ENCODE data around the gene ODAD4.

The ODAD4 gene

GRCh38 chr17:41966463-41967140 is 36.2 kb downstream of the ODAD4 start, which contains the start of gene CNP:
CNP (plus strand) TSS chr17:41966795; CDS start chr17:41966885, 90 bp downstream.
- Histone ChIP-seq H3F3A (ENCODE audit: insufficient read depth) (peaks cover 20% of the 10 kb centered on the region), H3K9me3 (ENCODE audit: insufficient read depth, low read length) (no peaks in the 10 kb centered on the region), H3K9me2 (replicated peaks; ENCODE audit: insufficient read depth, low read length) (no peaks in the 10 kb centered on the region), H3K27ac (ENCODE audit: low read depth, low read length) (peak within 1 kb of the TSS; percentile 65), H3K9ac (ENCODE audit: low read length) (peak within 1 kb of the TSS; percentile 92), H4K20me1 (ENCODE audit: low read depth, low read length) (no peaks in the 10 kb centered on the region), H2AFZ (ENCODE audit: low read depth, low read length, severe bottlenecking) (peak within 1 kb of the TSS; percentile 77), H3K4me3 (ENCODE audit: insufficient read depth, low read length, poor library complexity, severe bottlenecking) (peak within 1 kb of the TSS; percentile 78), H3K36me3 (ENCODE audit: low read length) (no peaks in the 10 kb centered on the region), H3K27me3 (ENCODE audit: low read length) (no peaks in the 10 kb centered on the region), H3K79me2 (ENCODE audit: insufficient read depth, low read length) (peaks cover 13% of the 10 kb centered on the region), H3K4me2 (ENCODE audit: low read depth, low read length, poor library complexity, severe bottlenecking) (peak within 1 kb of the TSS; percentile 79)
- TF ChIP-seq EZH2phosphoT487 (conservative IDR thresholded peaks at IDR 0.05; ENCODE audit: low read length): no peak
- no peak for TF ChIP-seq CTCF (IDR thresholded peaks at IDR 0.05; ENCODE audit: insufficient read depth, low read length, poor library complexity, severe bottlenecking)

GRCh38 chr17:41967141-41967920 is 36.9 kb downstream of the ODAD4 start:
- Histone ChIP-seq H3K9me2 (replicated peaks; ENCODE audit: insufficient read depth, low read length) (no peaks in the 10 kb centered on the region), H3K9me3 (ENCODE audit: insufficient read depth, low read length) (no peaks in the 10 kb centered on the region), H3F3A (ENCODE audit: insufficient read depth) (peaks cover 20% of the 10 kb centered on the region), H3K9ac (ENCODE audit: low read length) (peak overlapping the region; percentile 92), H3K36me3 (ENCODE audit: low read length) (no peaks in the 10 kb centered on the region), H4K20me1 (ENCODE audit: low read depth, low read length) (no peaks in the 10 kb centered on the region), H3K27ac (ENCODE audit: low read depth, low read length) (peak overlapping the region; percentile 65), H3K4me3 (ENCODE audit: insufficient read depth, low read length, poor library complexity, severe bottlenecking) (peak overlapping the region; percentile 78), H2AFZ (ENCODE audit: low read depth, low read length, severe bottlenecking) (peak overlapping the region; percentile 77), H3K4me2 (ENCODE audit: low read depth, low read length, poor library complexity, severe bottlenecking) (peak overlapping the region; percentile 69), H3K79me2 (ENCODE audit: insufficient read depth, low read length) (peaks cover 13% of the 10 kb centered on the region), H3K27me3 (ENCODE audit: low read length) (no peaks in the 10 kb centered on the region)
- TF ChIP-seq CTCF (IDR thresholded peaks at IDR 0.05; ENCODE audit: insufficient read depth, low read length, poor library complexity, severe bottlenecking): no peak
- TF ChIP-seq EZH2phosphoT487 (conservative IDR thresholded peaks at IDR 0.05; ENCODE audit: low read length): no peak

- Histone ChIP-seq H3F3A (ENCODE audit: insufficient read depth) (peaks cover 20% of the 10 kb centered on the region), H3K27ac (ENCODE audit: low read depth, low read length) (no peak overlapping the region), H3K9me3 (ENCODE audit: insufficient read depth, low read length) (no peaks in the 10 kb centered on the region), H3K79me2 (ENCODE audit: insufficient read depth, low read length) (peaks cover 13% of the 10 kb centered on the region), H4K20me1 (ENCODE audit: low read depth, low read length) (no peaks in the 10 kb centered on the region), H3K9ac (ENCODE audit: low read length) (peak overlapping the region; percentile 92; the same call in 1 of the 2 replicates), H2AFZ (ENCODE audit: low read depth, low read length, severe bottlenecking) (no peak overlapping the region), H3K27me3 (ENCODE audit: low read length) (no peaks in the 10 kb centered on the region), H3K36me3 (ENCODE audit: low read length) (no peaks in the 10 kb centered on the region), H3K4me3 (ENCODE audit: insufficient read depth, low read length, poor library complexity, severe bottlenecking) (no peak overlapping the region), H3K4me2 (ENCODE audit: low read depth, low read length, poor library complexity, severe bottlenecking) (peak overlapping the region; percentile 69), H3K9me2 (replicated peaks; ENCODE audit: insufficient read depth, low read length) (no peaks in the 10 kb centered on the region)
- TF ChIP-seq CTCF (IDR thresholded peaks at IDR 0.05; ENCODE audit: insufficient read depth, low read length, poor library complexity, severe bottlenecking): no peak
Observed at GRCh38 chr17:41967921-41968578, 37.6 kb downstream of the ODAD4 start.

All from SU-DHL-6 (cell line).